GM12878 (cell line): ENCODE data around the gene CRMP1. TPM values are rescaled to one million over a fixed set of nuclear protein-coding genes. Genes with fewer than 3 reads are reported as not detected.

Source experiments
- ATAC-seq: fragments of 200-7000 bp; cut with Tn5 transposase; 3 replicates; pipeline ENCODE4 v1.9.1; 2020; ENCODE audit warnings: mild to moderate bottlenecking, moderate library complexity
- BruUV-seq: library from RNA; stranded (reverse); fragments of 400-500 nt; replicated peaks from 2 replicates; lab custom pipeline; 2021; lab: Mats Ljungman, UMichigan
- CTCF ChIA-PET: fragments of 300-600 bp; sonication (Branson Sonifier 250); formaldehyde crosslinking; extraction: SDS; loops from one replicate; lab custom pipeline; 2021; ENCODE audit warnings: inconsistent platforms; lab: Yijun Ruan, JAX
- POLR2A ChIA-PET: fragments of 350-600 bp; formaldehyde crosslinking; extraction: SDS; loops from one replicate; lab custom pipeline; 2021; ENCODE audit warnings: inconsistent platforms; lab: Charles Lee
- RAD21 ChIA-PET: fragments of 300-600 bp; sonication (Branson Sonifier 250); formaldehyde crosslinking; loops from one replicate; lab custom pipeline; 2023; ENCODE audit warnings: antibody characterized with exemption; ENCODE audit not compliant: unreplicated experiment; lab: Charles Lee
- SMC1A ChIA-PET: fragments of 300-600 bp; sonication (Branson Sonifier 250); formaldehyde crosslinking; loops from one replicate; lab custom pipeline; 2023; ENCODE audit not compliant: unreplicated experiment, uncharacterized antibody; lab: Charles Lee
- DNase-seq: peaks from one replicate; pipeline ENCODE4 v3.0.0-alpha.2; 2011; ENCODE audit warnings: low read depth, low spot score
- FAIRE-seq: peaks from 3 replicates; lab custom pipeline; 2011; peaks lifted over from hg19 to GRCh38; lab: Jason Lieb, UNC
- H2AFZ ChIP-seq: 2 replicates; pipeline ENCODE4 v1.6.0; 2011; ENCODE audit warnings: low read depth, low read length, control low read depth; ENCODE audit not compliant: control insufficient read depth
- H3K27ac ChIP-seq: 2 replicates; pipeline ENCODE4 v1.5.1; 2011; ENCODE audit warnings: control low read depth; ENCODE audit not compliant: control insufficient read depth, insufficient read depth
- H3K27me3 ChIP-seq, 2 experiments: replicated peaks in 1 of 2; 2 replicates each; pipeline versions ENCODE4 v1.6.0 to v1.6.1; 2011; ENCODE audit warnings: low read length in 1 of 2; ENCODE audit not compliant: control insufficient read depth in 2 of 2, insufficient read depth in 2 of 2
- H3K36me3 ChIP-seq, 2 experiments: 2 replicates each; pipeline ENCODE4 v1.5.1; 2011; ENCODE audit warnings: low read length in 1 of 2; ENCODE audit not compliant: control insufficient read depth in 2 of 2, insufficient read depth in 2 of 2
- H3K4me1 ChIP-seq: 2 replicates; pipeline ENCODE4 v1.6.1; 2011; ENCODE audit warnings: mild to moderate bottlenecking, low read length, moderate library complexity, mixed read lengths; ENCODE audit not compliant: control insufficient read depth, insufficient read depth
- H3K4me2 ChIP-seq: 2 replicates; pipeline ENCODE4 v1.6.0; 2011; ENCODE audit warnings: control low read depth; ENCODE audit not compliant: control insufficient read depth, insufficient read depth
- H3K4me3 ChIP-seq: fragments of 200-600 bp; sonication (generic); 2 replicates; pipeline ENCODE4 v1.5.1; 2016
- H3K79me2 ChIP-seq: 2 replicates; pipeline ENCODE4 v1.6.0; 2011; ENCODE audit warnings: low read length; ENCODE audit not compliant: control insufficient read depth, insufficient read depth
- H3K9ac ChIP-seq: 2 replicates; pipeline ENCODE4 v1.8.0; 2011; ENCODE audit warnings: low read length, control low read depth, mixed read lengths; ENCODE audit not compliant: control insufficient read depth, insufficient read depth
- H3K9me3 ChIP-seq: replicated peaks from 3 replicates; pipeline ENCODE4 v1.5.1; 2011; ENCODE audit warnings: mild to moderate bottlenecking, low read length; ENCODE audit not compliant: control insufficient read depth, insufficient read depth
- H4K20me1 ChIP-seq: 2 replicates; pipeline ENCODE4 v1.6.0; 2011; ENCODE audit not compliant: control insufficient read depth, insufficient read depth
- SUZ12 ChIP-seq: fragments of 200-600 bp; sonication (generic); IDR thresholded peaks from one replicate; pipeline ENCODE4 v1.6.1; 2018; ENCODE audit warnings: antibody characterized with exemption, mild to moderate bottlenecking; ENCODE audit not compliant: unreplicated experiment
- WRNIP1 ChIP-seq: IDR thresholded peaks from 2 replicates; pipeline ENCODE4 v1.6.1; 2011; ENCODE audit warnings: low read depth, low read length, improper control_type of control experiment, borderline replicate concordance
- WGBS: methylation state at CpG from one replicate; pipeline ENCODE4 v1.1.6; 2016; ENCODE audit warnings: low lambda C conversion rate; ENCODE audit not compliant: insufficient replicate concordance, insufficient coverage; ENCODE audit errors: missing lambda C conversion rate; 5-methylcytosine and 5-hydroxymethylcytosine counted together
- in situ Hi-C: fragments of 300-500 bp; cut with MboI; formaldehyde crosslinking; loops from 9 replicates; pipeline ENCODE4 v1.14.3; 2018; ENCODE audit warnings: mixed read lengths
- intact Hi-C: fragments of 100-400 bp; cut with micrococcal nuclease; formaldehyde crosslinking; loops from one replicate; pipeline ENCODE4 v1.14.2; 2022; ENCODE audit not compliant: unreplicated experiment
- polyA plus RNA-seq, 11 experiments: library from polyadenylated mRNA; depleted of rRNA in 4 of 11; unstranded in 6 of 11; stranded (reverse) in 5 of 11; fragments of >200 nt; fragmentation: Nextera tagmentation in 4 of 11; fragmentation: Illumina TruSeq in 1 of 11; extraction: Ambion mirVana in 4 of 11; extraction: Trizol in 1 of 11; gene quantifications; 1 replicate in 1 of 11; 2 replicates in 10 of 11; pipeline versions ENCODE4 v1.2.1 to v1.2.3, GENCODE V29; 2011 to 2016; ENCODE audit warnings: inconsistent platforms in 2 of 11, missing spikeins in 2 of 11, low read depth in 1 of 11
- total RNA-seq, 4 experiments: library from RNA; depleted of rRNA in 3 of 4; stranded (reverse); fragments of >200 nt in 3 of 4; fragmentation: Illumina TruSeq in 1 of 4; extraction: Trizol in 1 of 4; gene quantifications; 2 replicates each; pipeline versions ENCODE4 v1.2.1 to v1.2.3, GENCODE V29; 2013 to 2021
- TF ChIP-seq, protein P1 (sequence below): fragments of 450-650 bp; formaldehyde crosslinking; IDR thresholded peaks from 2 replicates; pipeline ENCODE4 v1.5.0; 2022; ENCODE audit warnings: mild to moderate bottlenecking, missing genetic modification characterization
- TF ChIP-seq, protein P2 (sequence below): IDR thresholded peaks from 2 replicates; pipeline ENCODE4 v1.6.1; 2011; ENCODE audit warnings: borderline replicate concordance, low read depth, mild to moderate bottlenecking, moderate library complexity, mixed read lengths, low read length; ENCODE audit not compliant: insufficient read depth; ENCODE audit errors: extremely low read length
- TF ChIP-seq, protein P3 (sequence below), 3 experiments: IDR thresholded peaks in 2 of 3; conservative IDR thresholded peaks in 1 of 3; 2 replicates each; pipeline ENCODE4 v1.5.1; 2011; ENCODE audit warnings: low read depth in 3 of 3, low read length in 3 of 3, mild to moderate bottlenecking in 3 of 3, control low read depth in 2 of 3, moderate library complexity in 2 of 3, inconsistent platforms in 1 of 3, mixed read lengths in 1 of 3; ENCODE audit not compliant: control insufficient read depth in 2 of 3, insufficient read depth in 1 of 3; ENCODE audit errors: extremely low read depth in 1 of 3

CRMP1 gene
- total and polyA plus RNA-seq, 10 of the 15 experiments (the other 5 are each of a cell fraction or from before 2014, with no cell fraction given), result 0.03 to 1.4 (median 0.12) TPM; not detected in 2

DNA sequence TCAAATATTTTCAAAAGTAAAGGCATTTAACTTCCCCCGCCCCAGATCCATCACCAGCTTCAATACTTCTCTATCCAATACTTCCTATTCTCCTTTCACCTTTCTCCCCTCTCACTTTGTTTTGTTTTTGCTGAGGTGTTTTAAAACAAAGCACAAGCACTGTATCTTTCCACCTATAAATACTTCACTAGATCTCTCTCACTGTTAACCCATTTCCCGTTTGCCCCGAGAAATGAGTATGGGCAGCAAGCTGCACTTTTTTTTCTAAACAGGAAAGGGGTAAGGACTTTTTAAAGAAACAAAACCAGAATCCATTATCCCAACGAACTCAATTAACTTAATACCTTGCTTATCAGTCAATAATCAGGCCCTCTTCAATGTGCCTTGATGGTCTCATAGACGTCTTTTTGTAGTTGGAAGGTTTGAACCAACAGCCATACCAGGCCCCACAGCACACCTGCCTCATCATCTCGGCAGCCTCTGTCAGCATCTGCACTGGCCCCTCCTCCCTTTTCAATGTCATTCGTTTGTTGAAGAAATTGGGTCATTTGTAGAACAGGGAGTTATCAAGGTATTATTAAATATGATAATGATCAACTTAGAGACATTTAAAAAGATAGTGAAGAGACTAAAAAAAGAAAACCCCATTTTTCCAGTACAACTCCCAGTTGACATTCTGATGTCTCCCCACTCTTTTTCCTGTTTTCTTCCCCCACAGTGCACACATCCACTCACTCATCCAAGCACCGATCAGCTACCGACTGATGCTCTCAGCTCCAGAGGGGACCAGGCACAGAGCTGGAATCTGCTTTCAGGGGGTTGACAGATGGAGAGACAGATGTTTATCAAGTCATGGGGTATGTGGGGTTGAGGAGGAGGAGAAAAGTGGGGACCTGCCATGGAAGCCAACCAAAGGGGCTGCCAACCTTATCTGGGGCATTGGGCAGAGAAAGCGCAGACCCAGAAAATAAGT lies 25.8 kb downstream of the CRMP1 start (continued):
- TF ChIP-seq, protein P1, sequence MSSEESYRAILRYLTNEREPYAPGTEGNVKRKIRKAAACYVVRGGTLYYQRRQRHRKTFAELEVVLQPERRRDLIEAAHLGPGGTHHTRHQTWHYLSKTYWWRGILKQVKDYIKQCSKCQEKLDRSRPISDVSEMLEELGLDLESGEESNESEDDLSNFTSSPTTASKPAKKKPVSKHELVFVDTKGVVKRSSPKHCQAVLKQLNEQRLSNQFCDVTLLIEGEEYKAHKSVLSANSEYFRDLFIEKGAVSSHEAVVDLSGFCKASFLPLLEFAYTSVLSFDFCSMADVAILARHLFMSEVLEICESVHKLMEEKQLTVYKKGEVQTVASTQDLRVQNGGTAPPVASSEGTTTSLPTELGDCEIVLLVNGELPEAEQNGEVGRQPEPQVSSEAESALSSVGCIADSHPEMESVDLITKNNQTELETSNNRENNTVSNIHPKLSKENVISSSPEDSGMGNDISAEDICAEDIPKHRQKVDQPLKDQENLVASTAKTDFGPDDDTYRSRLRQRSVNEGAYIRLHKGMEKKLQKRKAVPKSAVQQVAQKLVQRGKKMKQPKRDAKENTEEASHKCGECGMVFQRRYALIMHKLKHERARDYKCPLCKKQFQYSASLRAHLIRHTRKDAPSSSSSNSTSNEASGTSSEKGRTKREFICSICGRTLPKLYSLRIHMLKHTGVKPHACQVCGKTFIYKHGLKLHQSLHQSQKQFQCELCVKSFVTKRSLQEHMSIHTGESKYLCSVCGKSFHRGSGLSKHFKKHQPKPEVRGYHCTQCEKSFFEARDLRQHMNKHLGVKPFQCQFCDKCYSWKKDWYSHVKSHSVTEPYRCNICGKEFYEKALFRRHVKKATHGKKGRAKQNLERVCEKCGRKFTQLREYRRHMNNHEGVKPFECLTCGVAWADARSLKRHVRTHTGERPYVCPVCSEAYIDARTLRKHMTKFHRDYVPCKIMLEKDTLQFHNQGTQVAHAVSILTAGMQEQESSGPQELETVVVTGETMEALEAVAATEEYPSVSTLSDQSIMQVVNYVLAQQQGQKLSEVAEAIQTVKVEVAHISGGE (CRISPR knock-in tag), result no peak

DNA sequence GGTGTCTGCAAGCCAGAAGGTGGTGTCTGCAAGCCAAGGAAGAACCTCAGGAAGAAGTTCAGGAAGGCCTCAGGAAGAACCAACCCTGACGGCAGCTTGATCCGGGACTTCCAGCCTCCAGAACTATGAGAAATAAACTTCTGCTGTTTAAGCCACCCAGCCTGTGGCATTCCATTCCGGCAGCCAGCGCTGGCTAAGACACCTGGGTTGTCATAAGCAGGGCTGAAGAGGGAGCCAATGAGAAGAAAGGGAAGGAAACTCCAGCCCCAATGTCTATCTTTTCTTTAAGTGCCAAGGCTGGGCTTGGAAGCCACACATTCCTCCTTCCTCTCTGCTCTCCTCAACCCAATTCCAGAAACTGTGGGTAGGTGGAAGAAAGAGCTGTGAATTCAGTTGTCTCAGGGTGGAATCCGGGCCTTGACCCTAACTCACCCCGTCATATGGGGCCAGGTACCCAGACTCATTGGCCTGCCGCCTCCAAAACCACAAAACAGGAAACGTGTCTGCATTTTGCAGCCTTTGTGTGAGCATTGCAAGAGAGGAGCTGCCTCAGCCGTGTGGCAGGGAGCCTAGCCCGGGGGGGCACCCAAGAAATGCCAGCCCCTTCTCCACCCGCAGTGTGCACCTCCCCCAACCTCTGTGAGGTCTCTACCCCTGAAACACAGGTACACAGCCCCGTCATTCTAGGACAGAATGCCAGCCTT lies 26.8 kb downstream of the CRMP1 start:
- BruUV-seq, result no TSS peak
- Histone ChIP-seq H3K9ac (no peak overlapping the region), H3K9me3 (no peaks in the 10 kb centered on the region; the same call in 2 of the 3 replicates), H3K4me2 (no peak overlapping the region), H3K27me3 (no peaks in the 10 kb centered on the region), H3K79me2 (no peaks in the 10 kb centered on the region), H3K4me3 (no peak overlapping the region), H4K20me1 (no peaks in the 10 kb centered on the region), H3K36me3 (no peaks in the 10 kb centered on the region), H3K4me1 (no peaks in the 10 kb centered on the region), H2AFZ (no peak overlapping the region), H3K27ac (no peak overlapping the region)
- no peak for FAIRE-seq
- SMC1A ChIA-PET, result no interaction called here
- CTCF ChIA-PET, result no interaction called here
- POLR2A ChIA-PET, result no interaction called here
- RAD21 ChIA-PET, result no interaction called here
- no peak for ATAC-seq
- in situ Hi-C loops, result no loop called here
- TF ChIP-seq, protein P2, sequence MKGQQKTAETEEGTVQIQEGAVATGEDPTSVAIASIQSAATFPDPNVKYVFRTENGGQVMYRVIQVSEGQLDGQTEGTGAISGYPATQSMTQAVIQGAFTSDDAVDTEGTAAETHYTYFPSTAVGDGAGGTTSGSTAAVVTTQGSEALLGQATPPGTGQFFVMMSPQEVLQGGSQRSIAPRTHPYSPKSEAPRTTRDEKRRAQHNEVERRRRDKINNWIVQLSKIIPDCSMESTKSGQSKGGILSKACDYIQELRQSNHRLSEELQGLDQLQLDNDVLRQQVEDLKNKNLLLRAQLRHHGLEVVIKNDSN, result no peak
- TF ChIP-seq, protein P3, sequence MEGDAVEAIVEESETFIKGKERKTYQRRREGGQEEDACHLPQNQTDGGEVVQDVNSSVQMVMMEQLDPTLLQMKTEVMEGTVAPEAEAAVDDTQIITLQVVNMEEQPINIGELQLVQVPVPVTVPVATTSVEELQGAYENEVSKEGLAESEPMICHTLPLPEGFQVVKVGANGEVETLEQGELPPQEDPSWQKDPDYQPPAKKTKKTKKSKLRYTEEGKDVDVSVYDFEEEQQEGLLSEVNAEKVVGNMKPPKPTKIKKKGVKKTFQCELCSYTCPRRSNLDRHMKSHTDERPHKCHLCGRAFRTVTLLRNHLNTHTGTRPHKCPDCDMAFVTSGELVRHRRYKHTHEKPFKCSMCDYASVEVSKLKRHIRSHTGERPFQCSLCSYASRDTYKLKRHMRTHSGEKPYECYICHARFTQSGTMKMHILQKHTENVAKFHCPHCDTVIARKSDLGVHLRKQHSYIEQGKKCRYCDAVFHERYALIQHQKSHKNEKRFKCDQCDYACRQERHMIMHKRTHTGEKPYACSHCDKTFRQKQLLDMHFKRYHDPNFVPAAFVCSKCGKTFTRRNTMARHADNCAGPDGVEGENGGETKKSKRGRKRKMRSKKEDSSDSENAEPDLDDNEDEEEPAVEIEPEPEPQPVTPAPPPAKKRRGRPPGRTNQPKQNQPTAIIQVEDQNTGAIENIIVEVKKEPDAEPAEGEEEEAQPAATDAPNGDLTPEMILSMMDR (IDR thresholded peaks at IDR 0.05 in 2 of 3, conservative IDR thresholded peaks at IDR 0.05 in 1 of 3; ENCODE audit: control insufficient read depth in 2 of 3, extremely low read depth in 1 of 3, insufficient read depth in 1 of 3, low read depth in 3 of 3, low read length in 3 of 3), result no peak
- TF ChIP-seq SUZ12 (no peak), WRNIP1 (no peak)
- no peak for DNase-seq
- 20% methylated on average over 10 of the region's 12 CpGs for WGBS
- intact Hi-C loops, result no loop called here
